Measurements from ENCODE around the gene FRMD7.

Gene FRMD7

DNA sequence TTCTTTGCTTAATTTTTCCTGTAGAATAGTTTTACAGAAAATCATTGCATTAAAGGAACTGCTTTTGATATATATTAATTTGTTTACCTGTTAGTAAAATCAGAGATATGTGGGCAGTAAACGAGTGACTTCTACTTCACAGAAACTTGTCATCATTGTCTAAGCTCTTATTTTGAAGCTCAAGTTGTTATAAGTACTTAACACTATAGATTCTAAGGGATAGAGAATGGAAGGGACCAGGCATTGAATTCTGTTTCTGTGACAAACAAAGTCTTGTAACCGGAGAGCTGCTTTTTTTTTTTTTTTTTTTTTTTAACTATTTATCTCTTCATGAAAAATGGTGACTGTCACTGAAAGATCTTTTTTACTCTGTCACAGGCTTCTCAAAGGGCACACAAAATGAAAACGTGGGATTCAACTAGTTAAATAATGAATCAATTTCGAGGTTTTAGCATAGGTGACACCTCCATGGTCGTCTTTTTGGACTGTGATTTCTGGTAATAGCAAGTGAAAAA lies 90.3 kb downstream of the FRMD7 start:
- H3K4me1 ChIP-seq = no peaks in the 10 kb centered on the region
- intact Hi-C loops (cut with DNase I; ENCODE audit: low total_unique reads) = no loop called here
- no peak overlapping the region for H3K4me3 ChIP-seq
- H3K27ac ChIP-seq = no peak overlapping the region
- H3K36me3 ChIP-seq = no peaks in the 10 kb centered on the region
- no peak for DNase-seq
- no peaks in the 10 kb centered on the region for H3K27me3 ChIP-seq
- TF ChIP-seq CTCF (IDR thresholded peaks at IDR 0.05) = no peak
- no peaks in the 10 kb centered on the region for H3K9me3 ChIP-seq

GRCh38 chrX:132034648-132035047 lies 93.2 kb downstream of the FRMD7 start:
- no peak overlapping the region for H3K27ac ChIP-seq
- no peaks in the 10 kb centered on the region for H3K4me1 ChIP-seq
- intact Hi-C loops (cut with DNase I; ENCODE audit: low total_unique reads) = no loop called here
- TF ChIP-seq CTCF (IDR thresholded peaks at IDR 0.05) = no peak
- DNase-seq = no peak
- H3K36me3 ChIP-seq = no peaks in the 10 kb centered on the region
- no peak overlapping the region for H3K4me3 ChIP-seq
- no peaks in the 10 kb centered on the region for H3K27me3 ChIP-seq
- H3K9me3 ChIP-seq = no peaks in the 10 kb centered on the region

DNA sequence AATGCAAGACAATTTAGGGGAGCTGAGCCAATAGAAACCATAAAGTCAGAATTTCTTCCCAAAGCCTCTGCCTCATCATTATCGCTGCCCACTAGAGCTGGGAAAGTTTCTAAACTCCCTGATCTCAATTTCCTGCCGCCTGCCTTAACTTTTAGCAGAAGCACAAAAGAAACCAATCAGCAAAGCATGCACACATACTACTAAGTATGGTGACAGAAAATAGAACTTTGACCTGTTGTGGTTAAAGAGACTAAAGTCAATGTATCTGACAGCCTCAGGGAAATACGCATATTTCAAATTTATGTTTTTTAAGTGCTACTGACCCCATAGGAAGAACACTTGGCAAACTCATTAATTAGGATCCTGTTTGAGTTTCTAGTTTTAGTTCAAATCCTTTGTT lies 94.7 kb downstream of the FRMD7 start:
- no peaks in the 10 kb centered on the region for H3K4me1 ChIP-seq
- intact Hi-C loops (cut with DNase I; ENCODE audit: low total_unique reads) = no loop called here
- no peaks in the 10 kb centered on the region for H3K27me3 ChIP-seq
- DNase-seq = no peak
- no peak for TF ChIP-seq CTCF (IDR thresholded peaks at IDR 0.05)
- no peak overlapping the region for H3K4me3 ChIP-seq
- H3K27ac ChIP-seq = no peak overlapping the region
- H3K9me3 ChIP-seq = no peaks in the 10 kb centered on the region
- no peaks in the 10 kb centered on the region for H3K36me3 ChIP-seq

DNA sequence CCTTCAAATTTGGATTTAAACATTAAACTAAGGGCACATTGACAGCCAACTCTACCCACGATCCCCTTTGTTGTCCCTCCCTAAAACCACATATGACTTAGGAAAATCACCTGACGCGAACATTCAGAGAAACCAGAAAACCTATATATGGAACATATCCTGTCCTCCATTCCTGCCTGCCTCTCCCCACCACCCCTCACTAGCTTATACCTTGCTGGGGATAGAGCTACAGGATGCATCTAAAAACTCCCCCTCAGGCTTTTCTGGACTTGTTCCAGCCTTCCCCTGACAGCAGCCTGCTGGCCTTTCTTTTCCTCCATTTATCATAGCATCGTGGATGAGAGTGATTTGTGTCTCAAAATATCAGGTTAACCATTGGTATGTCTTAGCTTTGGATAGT lies 96.0 kb downstream of the FRMD7 start:
- H3K27me3 ChIP-seq = no peaks in the 10 kb centered on the region

GRCh38 chrX:132030264-132030663 lies 97.6 kb downstream of the FRMD7 start:
- Histone ChIP-seq H3K4me1 (no peaks in the 10 kb centered on the region), H3K4me3 (no peak overlapping the region), H3K27ac (no peak overlapping the region), H3K9me3 (no peaks in the 10 kb centered on the region), H3K27me3 (no peaks in the 10 kb centered on the region), H3K36me3 (no peaks in the 10 kb centered on the region)
- no peak for TF ChIP-seq CTCF (IDR thresholded peaks at IDR 0.05)
- intact Hi-C loops (cut with DNase I; ENCODE audit: low total_unique reads) = no loop called here
- no peak for DNase-seq

More for the DNA sequence above, 96.0 kb downstream of the FRMD7 start:
- no peak for DNase-seq
- H3K4me1 ChIP-seq = no peaks in the 10 kb centered on the region
- H3K9me3 ChIP-seq = no peaks in the 10 kb centered on the region
- no peaks in the 10 kb centered on the region for H3K36me3 ChIP-seq
- H3K4me3 ChIP-seq = no peak overlapping the region
- TF ChIP-seq CTCF (IDR thresholded peaks at IDR 0.05) = no peak
- intact Hi-C loops (cut with DNase I; ENCODE audit: low total_unique reads) = no loop called here
- no peak overlapping the region for H3K27ac ChIP-seq

Measured in tibial artery (tissue), 4 donors.